Activated naive CD8-positive, alpha-beta T cell (primary cell): ENCODE measurements around the gene LLCFC1.

Experiments used
- H3K27ac Mint-ChIP-seq: one replicate; pipeline ENCODE4 v1.8.0; 2021; ENCODE audit warnings: mixed read lengths
- H3K27me3 Mint-ChIP-seq: one replicate; pipeline ENCODE4 v1.8.0; 2021; ENCODE audit warnings: mixed read lengths
- H3K36me3 Mint-ChIP-seq: one replicate; pipeline ENCODE4 v1.8.0; 2021; ENCODE audit warnings: mixed read lengths
- H3K4me1 Mint-ChIP-seq: one replicate; pipeline ENCODE4 v1.8.0; 2021; ENCODE audit warnings: low read depth, mixed read lengths
- H3K4me3 Mint-ChIP-seq: one replicate; pipeline ENCODE4 v1.8.0; 2021; ENCODE audit warnings: mild to moderate bottlenecking, mixed read lengths
- H3K9me3 Mint-ChIP-seq: one replicate; pipeline ENCODE4 v1.8.0; 2021; ENCODE audit warnings: low read depth, mixed read lengths

Gene LLCFC1

GRCh38 chr7:142939226-142939910 lies at the start of gene LLCFC1:
Gene LLCFC1, plus strand, starts transcription at chr7:142939484. Its CDS starts 138 bp downstream, at chr7:142939622.
- Mint-ChIP-seq H3K36me3 (no peaks in the 10 kb centered on the region), H3K4me3 (no peak within 1 kb of the TSS), H3K9me3 (no peaks in the 10 kb centered on the region), H3K4me1 (no peaks in the 10 kb centered on the region), H3K27me3 (no peaks in the 10 kb centered on the region), H3K27ac (no peak within 1 kb of the TSS)

GRCh38 chr7:142889816-142890215 lies 49.5 kb upstream of the LLCFC1 start:
- Mint-ChIP-seq H3K4me3 (no peak overlapping the region), H3K27ac (no peak overlapping the region), H3K36me3 (no peaks in the 10 kb centered on the region), H3K27me3 (no peaks in the 10 kb centered on the region), H3K4me1 (no peaks in the 10 kb centered on the region), H3K9me3 (no peaks in the 10 kb centered on the region)

GRCh38 chr7:142890874-142891485 lies 48.3 kb upstream of the LLCFC1 start:
- no peaks in the 10 kb centered on the region for H3K9me3 Mint-ChIP-seq
- H3K36me3 Mint-ChIP-seq: no peaks in the 10 kb centered on the region
- H3K4me3 Mint-ChIP-seq: no peak overlapping the region
- H3K27me3 Mint-ChIP-seq: no peaks in the 10 kb centered on the region
- H3K4me1 Mint-ChIP-seq: no peaks in the 10 kb centered on the region
- H3K27ac Mint-ChIP-seq: no peak overlapping the region

GRCh38 chr7:142891490-142892082 lies 47.7 kb upstream of the LLCFC1 start:
- H3K4me1 Mint-ChIP-seq: no peaks in the 10 kb centered on the region
- H3K36me3 Mint-ChIP-seq: no peaks in the 10 kb centered on the region
- no peak overlapping the region for H3K27ac Mint-ChIP-seq
- H3K27me3 Mint-ChIP-seq: no peaks in the 10 kb centered on the region
- H3K4me3 Mint-ChIP-seq: no peak overlapping the region
- H3K9me3 Mint-ChIP-seq: no peaks in the 10 kb centered on the region

GRCh38 chr7:142892951-142893350 lies 46.3 kb upstream of the LLCFC1 start:
- H3K4me1 Mint-ChIP-seq: no peaks in the 10 kb centered on the region
- H3K27ac Mint-ChIP-seq: no peak overlapping the region
- H3K4me3 Mint-ChIP-seq: no peak overlapping the region
- H3K36me3 Mint-ChIP-seq: no peaks in the 10 kb centered on the region
- H3K9me3 Mint-ChIP-seq: no peaks in the 10 kb centered on the region
- no peaks in the 10 kb centered on the region for H3K27me3 Mint-ChIP-seq

GRCh38 chr7:142894112-142894984 lies 44.9 kb upstream of the LLCFC1 start:
- Mint-ChIP-seq H3K36me3 (no peaks in the 10 kb centered on the region), H3K4me1 (no peaks in the 10 kb centered on the region), H3K9me3 (no peaks in the 10 kb centered on the region), H3K27me3 (no peaks in the 10 kb centered on the region), H3K4me3 (no peak overlapping the region), H3K27ac (no peak overlapping the region)

GRCh38 chr7:142894985-142895593 lies 44.2 kb upstream of the LLCFC1 start:
- H3K27ac Mint-ChIP-seq: no peak overlapping the region
- H3K36me3 Mint-ChIP-seq: no peaks in the 10 kb centered on the region
- H3K4me1 Mint-ChIP-seq: no peaks in the 10 kb centered on the region
- no peaks in the 10 kb centered on the region for H3K9me3 Mint-ChIP-seq
- no peaks in the 10 kb centered on the region for H3K27me3 Mint-ChIP-seq
- no peak overlapping the region for H3K4me3 Mint-ChIP-seq

- Mint-ChIP-seq H3K27ac (no peak overlapping the region), H3K36me3 (no peaks in the 10 kb centered on the region), H3K27me3 (no peaks in the 10 kb centered on the region), H3K9me3 (no peaks in the 10 kb centered on the region), H3K4me1 (no peaks in the 10 kb centered on the region), H3K4me3 (no peak overlapping the region)
Observed at GRCh38 chr7:142896151-142896550, 43.1 kb upstream of the LLCFC1 start.

GRCh38 chr7:142896741-142897379 lies 42.4 kb upstream of the LLCFC1 start:
- Mint-ChIP-seq H3K9me3 (no peaks in the 10 kb centered on the region), H3K36me3 (no peaks in the 10 kb centered on the region), H3K4me1 (no peaks in the 10 kb centered on the region), H3K27me3 (no peaks in the 10 kb centered on the region), H3K4me3 (no peak overlapping the region), H3K27ac (no peak overlapping the region)

GRCh38 chr7:142897691-142898090 lies 41.6 kb upstream of the LLCFC1 start:
- H3K27ac Mint-ChIP-seq: no peak overlapping the region
- no peaks in the 10 kb centered on the region for H3K36me3 Mint-ChIP-seq
- no peak overlapping the region for H3K4me3 Mint-ChIP-seq
- H3K9me3 Mint-ChIP-seq: no peaks in the 10 kb centered on the region
- no peaks in the 10 kb centered on the region for H3K27me3 Mint-ChIP-seq
- H3K4me1 Mint-ChIP-seq: no peaks in the 10 kb centered on the region

- no peaks in the 10 kb centered on the region for H3K27me3 Mint-ChIP-seq
- no peaks in the 10 kb centered on the region for H3K9me3 Mint-ChIP-seq
- no peak overlapping the region for H3K4me3 Mint-ChIP-seq
- no peak overlapping the region for H3K27ac Mint-ChIP-seq
- peaks cover 2% of the 10 kb centered on the region for H3K36me3 Mint-ChIP-seq
- no peaks in the 10 kb centered on the region for H3K4me1 Mint-ChIP-seq
Observed at GRCh38 chr7:142898377-142899170, 40.7 kb upstream of the LLCFC1 start.

- Mint-ChIP-seq H3K4me3 (no peak overlapping the region), H3K27me3 (no peaks in the 10 kb centered on the region), H3K27ac (no peak overlapping the region), H3K9me3 (no peaks in the 10 kb centered on the region), H3K36me3 (peaks cover 2% of the 10 kb centered on the region), H3K4me1 (no peaks in the 10 kb centered on the region)
Observed at GRCh38 chr7:142899661-142900060, 39.6 kb upstream of the LLCFC1 start.

GRCh38 chr7:142901426-142902259 lies 37.6 kb upstream of the LLCFC1 start:
- Mint-ChIP-seq H3K9me3 (no peaks in the 10 kb centered on the region), H3K36me3 (peaks cover 2% of the 10 kb centered on the region), H3K4me3 (no peak overlapping the region), H3K27me3 (no peaks in the 10 kb centered on the region), H3K27ac (no peak overlapping the region), H3K4me1 (no peaks in the 10 kb centered on the region)
